ENCODE results near the gene MITD1.
"Not testable (repeated sequence)": the region's sequence is repeated elsewhere in the genome, so short reads cannot be mapped to it uniquely, and the experiment has no call there.

MITD1 gene

DNA sequence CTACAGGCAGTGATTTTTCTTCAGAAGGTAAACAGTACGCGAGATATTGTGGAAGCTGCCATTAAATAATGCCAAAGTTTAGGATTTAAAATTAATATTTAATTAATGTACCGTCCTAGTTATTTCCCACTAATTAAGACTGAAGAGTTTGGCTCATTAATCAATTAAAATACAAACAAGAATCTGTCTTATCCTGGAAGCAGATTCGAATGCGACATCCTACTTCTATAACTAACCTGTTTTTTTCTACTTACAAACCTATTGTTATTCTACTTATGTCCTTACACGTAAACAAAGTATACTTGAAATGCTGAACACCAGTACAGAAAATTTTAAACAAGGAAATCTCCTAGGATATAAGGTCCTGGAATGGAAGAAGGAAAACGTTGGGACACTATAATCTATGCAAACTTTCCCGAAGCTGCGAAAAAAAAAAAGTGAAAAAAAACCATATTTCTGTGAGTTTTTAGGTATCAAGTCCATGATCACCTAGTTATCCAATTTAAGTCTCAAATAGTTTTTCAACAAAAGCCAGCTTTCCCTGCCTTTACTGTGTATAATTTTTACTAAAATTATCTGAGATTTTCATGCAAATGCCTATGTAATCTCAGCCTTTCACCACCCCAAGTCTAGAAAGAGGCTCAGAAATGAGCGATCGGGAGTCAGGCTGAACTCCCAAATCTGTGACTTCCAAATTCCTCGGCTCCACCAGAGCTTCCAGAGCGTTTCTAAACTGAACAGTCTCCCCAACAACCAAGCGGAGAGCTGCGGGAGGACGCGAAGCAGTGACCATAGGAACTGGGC, 40.6 kb downstream of the MITD1 start:
- TF ChIP-seq CTCF (IDR thresholded peaks at IDR 0.05): no peak
- H3K4me3 ChIP-seq: peak overlapping the region; percentile 100
- peak overlapping the region; percentile 61 to 92 for H3K27ac ChIP-seq
- DNase-seq (ENCODE audit: low spot score): no peak

DNA sequence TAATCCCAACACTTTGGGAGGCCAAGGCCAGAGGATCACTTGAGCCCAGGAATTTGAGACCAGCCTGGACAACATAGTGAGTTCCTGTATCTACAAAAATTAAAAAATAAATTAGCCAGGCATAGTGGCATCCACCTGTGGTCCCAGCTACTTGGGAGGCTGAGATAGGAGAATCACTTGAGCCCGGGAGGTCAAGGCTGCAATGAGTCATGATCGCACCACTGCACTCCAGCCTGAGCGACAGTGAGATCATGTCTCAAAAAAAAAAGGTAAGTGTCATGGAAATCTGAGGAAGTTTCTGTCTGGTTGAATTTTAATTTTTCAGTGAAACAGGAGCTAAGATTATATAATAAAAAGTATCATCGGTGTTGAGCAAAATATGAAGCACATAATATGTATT, 41.9 kb downstream of the MITD1 start:
- Histone ChIP-seq H3K27ac (no peak overlapping the region), H3K4me3 (no peak overlapping the region)
- DNase-seq (ENCODE audit: low spot score): no peak
- TF ChIP-seq CTCF (IDR thresholded peaks at IDR 0.05): no peak

- not testable (repeated sequence) for DNase-seq (ENCODE audit: low spot score); H3K27ac ChIP-seq; H3K4me3 ChIP-seq
Measured at GRCh38 chr2:99135044-99135556, 45.8 kb downstream of the MITD1 start.

DNA sequence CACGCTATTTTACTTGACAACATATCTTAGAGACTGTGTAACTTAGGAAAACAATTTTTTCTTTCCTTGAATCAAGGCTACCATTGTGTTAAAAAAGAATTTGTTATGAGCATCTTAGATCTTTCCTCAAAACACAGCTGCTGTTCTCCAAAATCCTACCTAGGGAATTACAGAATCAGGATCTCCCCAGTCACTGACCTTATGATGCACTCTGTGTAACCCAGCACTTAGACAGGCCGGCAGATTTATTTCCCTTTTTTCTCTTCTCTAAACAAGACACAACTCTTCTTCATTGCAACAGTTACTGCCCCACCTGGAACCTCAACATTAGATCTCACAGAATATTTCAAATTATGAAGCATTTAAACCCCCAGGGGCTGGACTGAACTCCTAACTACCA, 52.9 kb downstream of the MITD1 start:
- Histone ChIP-seq H3K27ac (no peak overlapping the region), H3K4me3 (no peak overlapping the region)
- no peak for TF ChIP-seq CTCF (IDR thresholded peaks at IDR 0.05)
- DNase-seq (ENCODE audit: low spot score): no peak
